Esophagus squamous epithelium (tissue), 4 donors: ENCODE results near the gene STK24.

Source experiments
- POLR2A ChIP-seq, 4 donors: fragments of 450-650 bp; IDR thresholded peaks; one replicate each; pipeline ENCODE4 v1.6.1; 2017; ENCODE audit warnings: antibody characterized with exemption in 4 of 4, mild to moderate bottlenecking in 4 of 4, moderate library complexity in 3 of 4
- TF ChIP-seq, protein P1 (sequence below), 6 experiments: fragments of 450-650 bp in 4 of 6; fragments of 200-600 bp in 2 of 6; sonication (generic) in 2 of 6; IDR thresholded peaks; one replicate each; pipeline ENCODE4 v1.5.1; 2016 to 2019; ENCODE audit warnings: antibody characterized with exemption in 6 of 6, mild to moderate bottlenecking in 4 of 6, moderate library complexity in 4 of 6

DNA sequence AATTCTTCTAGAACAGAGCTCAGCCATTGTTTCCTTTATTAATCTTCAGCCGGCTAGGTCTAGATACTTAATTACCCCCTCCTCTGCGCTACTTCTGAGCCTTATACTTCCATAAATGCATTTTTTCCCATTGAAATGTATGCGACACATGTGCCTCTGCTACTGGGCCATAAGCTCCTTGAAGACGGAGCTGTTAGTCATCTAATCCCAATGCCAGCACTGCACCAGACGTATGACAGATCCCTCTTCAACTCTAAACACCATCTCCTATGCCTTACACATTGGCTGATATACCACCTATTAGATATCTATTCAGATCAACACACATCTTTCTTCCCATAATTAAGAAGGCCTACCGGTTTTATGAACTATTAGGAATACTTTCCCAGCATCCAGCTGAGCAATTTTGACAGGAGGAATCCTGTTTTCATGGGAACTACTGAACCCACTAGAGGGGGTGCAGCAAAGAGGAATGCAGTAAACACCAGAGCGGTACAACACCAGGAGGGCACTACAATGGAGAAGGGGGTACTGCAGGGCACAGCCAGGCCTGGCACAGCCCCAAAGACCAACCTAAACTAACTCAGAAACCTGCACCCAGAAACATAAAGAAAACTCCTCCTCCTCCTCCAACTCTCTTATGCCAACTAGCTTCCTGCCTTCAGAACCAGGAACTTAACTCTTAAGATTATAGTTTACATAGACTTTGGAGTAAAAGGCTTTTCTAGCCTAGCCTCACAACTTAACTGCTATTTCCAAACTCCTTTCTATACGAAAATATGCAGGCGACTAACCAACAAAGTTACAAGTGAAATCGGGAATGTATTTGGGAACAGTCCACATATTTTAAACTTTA lies 18.7 kb downstream of the STK24 start:
- TF ChIP-seq POLR2A (IDR thresholded peaks at IDR 0.05), result no peak
- TF ChIP-seq, protein P1, sequence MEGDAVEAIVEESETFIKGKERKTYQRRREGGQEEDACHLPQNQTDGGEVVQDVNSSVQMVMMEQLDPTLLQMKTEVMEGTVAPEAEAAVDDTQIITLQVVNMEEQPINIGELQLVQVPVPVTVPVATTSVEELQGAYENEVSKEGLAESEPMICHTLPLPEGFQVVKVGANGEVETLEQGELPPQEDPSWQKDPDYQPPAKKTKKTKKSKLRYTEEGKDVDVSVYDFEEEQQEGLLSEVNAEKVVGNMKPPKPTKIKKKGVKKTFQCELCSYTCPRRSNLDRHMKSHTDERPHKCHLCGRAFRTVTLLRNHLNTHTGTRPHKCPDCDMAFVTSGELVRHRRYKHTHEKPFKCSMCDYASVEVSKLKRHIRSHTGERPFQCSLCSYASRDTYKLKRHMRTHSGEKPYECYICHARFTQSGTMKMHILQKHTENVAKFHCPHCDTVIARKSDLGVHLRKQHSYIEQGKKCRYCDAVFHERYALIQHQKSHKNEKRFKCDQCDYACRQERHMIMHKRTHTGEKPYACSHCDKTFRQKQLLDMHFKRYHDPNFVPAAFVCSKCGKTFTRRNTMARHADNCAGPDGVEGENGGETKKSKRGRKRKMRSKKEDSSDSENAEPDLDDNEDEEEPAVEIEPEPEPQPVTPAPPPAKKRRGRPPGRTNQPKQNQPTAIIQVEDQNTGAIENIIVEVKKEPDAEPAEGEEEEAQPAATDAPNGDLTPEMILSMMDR (IDR thresholded peaks at IDR 0.05), result no peak
